Measurements from ENCODE around the gene MAPK8.

MAPK8 gene

DNA sequence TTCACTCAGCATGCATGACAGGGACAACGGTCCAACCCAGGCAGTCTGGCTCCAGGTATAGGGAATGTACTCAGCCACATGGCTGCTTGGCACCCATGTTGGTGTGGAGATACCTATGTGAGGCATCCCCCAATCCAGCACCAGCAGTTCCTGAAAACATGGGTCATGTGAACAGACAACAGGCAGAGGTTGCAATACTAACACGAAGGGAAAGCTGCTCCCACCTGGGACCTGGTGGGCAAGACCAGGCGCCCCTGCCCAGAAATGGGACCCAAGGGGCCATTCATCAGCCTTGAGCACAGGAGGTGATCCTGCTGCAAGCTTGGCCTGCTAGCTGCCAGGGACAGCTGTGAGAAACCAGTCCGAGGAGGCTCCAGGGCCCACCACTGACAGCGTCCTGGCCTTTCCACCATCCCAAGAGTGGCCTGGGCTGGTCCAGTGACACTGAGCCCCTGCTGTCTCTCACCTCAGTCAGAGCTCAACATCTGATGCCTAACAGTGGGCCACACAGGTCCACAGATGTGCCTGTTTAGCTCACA is 156.1 kb downstream of the MAPK8 start:
- TF ChIP-seq CEBPB (IDR thresholded peaks at IDR 0.05) (no peak), RAD21 (IDR thresholded peaks at IDR 0.05; ENCODE audit: low read depth) (no peak), YY1 (IDR thresholded peaks at IDR 0.05; ENCODE audit: low read depth) (no peak), EGR1 (IDR thresholded peaks at IDR 0.05) (no peak), EP300 (IDR thresholded peaks at IDR 0.05; ENCODE audit: borderline replicate concordance) (no peak)
- TF ChIP-seq, protein P1, sequence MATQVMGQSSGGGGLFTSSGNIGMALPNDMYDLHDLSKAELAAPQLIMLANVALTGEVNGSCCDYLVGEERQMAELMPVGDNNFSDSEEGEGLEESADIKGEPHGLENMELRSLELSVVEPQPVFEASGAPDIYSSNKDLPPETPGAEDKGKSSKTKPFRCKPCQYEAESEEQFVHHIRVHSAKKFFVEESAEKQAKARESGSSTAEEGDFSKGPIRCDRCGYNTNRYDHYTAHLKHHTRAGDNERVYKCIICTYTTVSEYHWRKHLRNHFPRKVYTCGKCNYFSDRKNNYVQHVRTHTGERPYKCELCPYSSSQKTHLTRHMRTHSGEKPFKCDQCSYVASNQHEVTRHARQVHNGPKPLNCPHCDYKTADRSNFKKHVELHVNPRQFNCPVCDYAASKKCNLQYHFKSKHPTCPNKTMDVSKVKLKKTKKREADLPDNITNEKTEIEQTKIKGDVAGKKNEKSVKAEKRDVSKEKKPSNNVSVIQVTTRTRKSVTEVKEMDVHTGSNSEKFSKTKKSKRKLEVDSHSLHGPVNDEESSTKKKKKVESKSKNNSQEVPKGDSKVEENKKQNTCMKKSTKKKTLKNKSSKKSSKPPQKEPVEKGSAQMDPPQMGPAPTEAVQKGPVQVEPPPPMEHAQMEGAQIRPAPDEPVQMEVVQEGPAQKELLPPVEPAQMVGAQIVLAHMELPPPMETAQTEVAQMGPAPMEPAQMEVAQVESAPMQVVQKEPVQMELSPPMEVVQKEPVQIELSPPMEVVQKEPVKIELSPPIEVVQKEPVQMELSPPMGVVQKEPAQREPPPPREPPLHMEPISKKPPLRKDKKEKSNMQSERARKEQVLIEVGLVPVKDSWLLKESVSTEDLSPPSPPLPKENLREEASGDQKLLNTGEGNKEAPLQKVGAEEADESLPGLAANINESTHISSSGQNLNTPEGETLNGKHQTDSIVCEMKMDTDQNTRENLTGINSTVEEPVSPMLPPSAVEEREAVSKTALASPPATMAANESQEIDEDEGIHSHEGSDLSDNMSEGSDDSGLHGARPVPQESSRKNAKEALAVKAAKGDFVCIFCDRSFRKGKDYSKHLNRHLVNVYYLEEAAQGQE (IDR thresholded peaks at IDR 0.05; ENCODE audit: low read depth), result no peak

DNA sequence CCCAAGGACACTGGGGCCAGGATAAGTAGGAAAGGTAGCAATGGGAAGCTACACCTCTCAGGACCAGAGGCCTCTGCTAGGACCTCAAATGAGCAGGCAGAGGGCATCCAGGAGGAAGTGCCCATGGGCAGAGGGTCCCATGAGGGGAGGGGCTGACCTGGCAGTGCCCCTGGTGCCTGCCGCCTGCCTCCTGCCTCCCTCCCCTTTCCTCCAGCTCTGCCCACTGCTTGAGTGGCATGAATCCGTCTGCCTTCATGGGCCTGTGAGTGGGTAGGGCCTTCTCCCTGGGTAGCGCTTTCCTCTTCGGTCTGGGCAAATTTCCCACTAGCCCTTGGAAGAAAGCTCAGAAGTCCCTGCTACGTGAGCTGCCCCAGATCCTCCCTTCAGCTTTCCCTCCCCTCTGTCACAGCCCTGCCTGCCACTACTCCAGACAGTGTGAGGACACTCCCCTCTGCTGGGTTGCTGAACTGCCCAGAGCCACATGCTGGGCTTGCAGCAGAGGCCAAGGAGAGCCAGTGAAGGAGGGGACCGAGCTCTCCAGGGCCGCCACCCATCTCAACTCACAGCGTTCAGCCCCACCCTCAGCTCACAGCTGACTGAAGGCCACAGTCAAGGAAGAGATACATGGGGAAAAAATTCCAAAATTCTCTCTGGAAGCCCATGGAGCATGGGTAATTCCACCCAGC is 157.0 kb downstream of the MAPK8 start:
- TF ChIP-seq ZBTB7A (IDR thresholded peaks at IDR 0.05; ENCODE audit: low read depth) (no peak), RAD21 (IDR thresholded peaks at IDR 0.05; ENCODE audit: low read depth) (peak; percentile 14; the same call in 1 of the 2 replicates), TAF1 (IDR thresholded peaks at IDR 0.05; ENCODE audit: low read depth) (no peak), EP300 (IDR thresholded peaks at IDR 0.05; ENCODE audit: borderline replicate concordance) (no peak)

DNA sequence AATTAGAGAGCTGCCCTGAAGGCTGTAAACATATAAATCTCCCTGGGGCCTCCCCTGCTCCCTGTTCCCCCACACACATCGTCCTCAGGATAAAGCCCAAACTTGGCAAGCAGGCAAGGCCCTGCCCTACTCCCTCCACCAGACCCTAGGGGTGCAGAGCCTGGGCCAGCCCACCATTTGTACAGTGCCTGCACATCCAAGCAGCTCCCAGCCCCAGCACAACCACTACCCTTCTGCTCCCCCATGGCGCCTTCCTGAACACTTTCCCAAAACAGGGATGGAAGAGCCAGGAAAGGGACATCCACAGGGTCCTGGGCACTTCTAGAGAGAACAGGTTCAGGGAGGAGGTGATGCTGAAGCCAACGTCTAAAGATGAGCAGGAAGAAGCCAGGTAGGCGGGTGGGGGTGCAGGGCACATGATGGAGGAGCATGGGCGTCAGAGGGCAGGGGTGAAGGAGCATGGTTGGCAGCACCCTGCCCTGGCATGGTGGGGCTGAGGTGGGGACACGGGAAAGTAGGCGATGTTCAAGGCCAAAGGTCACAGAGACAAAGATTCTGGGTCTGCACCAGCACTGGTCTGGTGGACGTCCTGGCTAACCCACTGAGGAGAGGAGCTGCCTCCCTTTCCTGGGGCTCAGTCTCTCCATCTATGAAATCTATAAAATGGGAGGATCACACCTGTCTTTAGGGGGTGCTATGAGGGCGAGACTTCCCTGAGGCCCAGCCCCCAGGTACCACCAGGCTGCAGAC is 157.8 kb downstream of the MAPK8 start:
- TF ChIP-seq EP300 (IDR thresholded peaks at IDR 0.05; ENCODE audit: borderline replicate concordance) (no peak), RAD21 (IDR thresholded peaks at IDR 0.05; ENCODE audit: low read depth) (no peak), YY1 (IDR thresholded peaks at IDR 0.05; ENCODE audit: low read depth) (no peak), TCF12 (IDR thresholded peaks at IDR 0.05; ENCODE audit: low read depth) (no peak)
- TF ChIP-seq, protein P2, sequence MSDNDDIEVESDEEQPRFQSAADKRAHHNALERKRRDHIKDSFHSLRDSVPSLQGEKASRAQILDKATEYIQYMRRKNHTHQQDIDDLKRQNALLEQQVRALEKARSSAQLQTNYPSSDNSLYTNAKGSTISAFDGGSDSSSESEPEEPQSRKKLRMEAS (IDR thresholded peaks at IDR 0.05), result no peak

DNA sequence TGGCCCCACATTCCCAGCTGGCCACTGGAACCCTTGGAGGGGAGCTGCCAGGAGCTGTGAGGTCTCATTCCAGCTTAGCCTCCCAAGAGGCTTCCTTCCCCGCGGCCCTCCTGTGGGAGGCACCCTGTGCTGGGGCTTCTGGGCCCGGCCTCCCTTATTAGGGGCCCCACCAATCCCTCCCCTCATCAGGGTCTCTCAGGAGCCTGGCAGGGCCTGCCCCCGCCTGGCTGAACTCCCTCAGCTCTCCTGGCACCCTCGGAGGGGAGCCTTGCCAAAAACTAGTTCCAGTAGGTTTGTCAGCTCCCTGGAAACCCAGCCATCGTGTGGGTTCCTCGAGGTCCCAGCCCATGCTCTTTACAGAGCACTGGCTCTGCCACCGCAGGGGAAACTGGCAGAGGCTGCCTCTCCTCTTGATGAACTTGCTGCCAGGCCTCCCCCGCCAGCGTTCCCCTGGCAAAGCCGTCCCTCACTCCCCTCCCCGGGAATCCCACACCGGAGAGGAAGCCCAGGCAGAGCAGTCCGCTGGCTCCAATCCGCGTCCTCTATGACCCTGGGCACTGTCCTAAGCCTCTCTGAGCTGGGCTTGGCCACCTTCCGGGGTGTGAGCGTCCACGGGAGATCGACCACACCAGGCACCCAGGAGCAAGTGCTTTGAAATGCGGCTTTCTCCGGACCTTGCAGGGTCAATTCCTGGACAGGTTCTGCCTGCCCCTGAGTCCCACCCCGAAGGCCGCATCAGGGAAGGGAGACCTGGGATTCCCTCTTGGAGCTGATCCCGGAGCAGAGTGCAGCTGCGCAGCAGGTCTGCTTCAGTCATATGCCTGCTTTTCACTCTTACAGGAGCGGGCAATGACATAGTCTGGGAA is 158.6 kb downstream of the MAPK8 start:
- TF ChIP-seq FOXM1 (IDR thresholded peaks at IDR 0.05; ENCODE audit: borderline replicate concordance, low read depth) (no peak), TCF12 (IDR thresholded peaks at IDR 0.05; ENCODE audit: low read depth) (no peak), YY1 (IDR thresholded peaks at IDR 0.05; ENCODE audit: low read depth) (no peak), RAD21 (IDR thresholded peaks at IDR 0.05; ENCODE audit: low read depth) (no peak), CREB1 (IDR thresholded peaks at IDR 0.05; ENCODE audit: low read depth) (no peak), CEBPB (IDR thresholded peaks at IDR 0.05) (no peak)
- TF ChIP-seq, protein P2 (IDR thresholded peaks at IDR 0.05), result no peak
- TF ChIP-seq, protein P1 (IDR thresholded peaks at IDR 0.05; ENCODE audit: low read depth), result no peak

DNA sequence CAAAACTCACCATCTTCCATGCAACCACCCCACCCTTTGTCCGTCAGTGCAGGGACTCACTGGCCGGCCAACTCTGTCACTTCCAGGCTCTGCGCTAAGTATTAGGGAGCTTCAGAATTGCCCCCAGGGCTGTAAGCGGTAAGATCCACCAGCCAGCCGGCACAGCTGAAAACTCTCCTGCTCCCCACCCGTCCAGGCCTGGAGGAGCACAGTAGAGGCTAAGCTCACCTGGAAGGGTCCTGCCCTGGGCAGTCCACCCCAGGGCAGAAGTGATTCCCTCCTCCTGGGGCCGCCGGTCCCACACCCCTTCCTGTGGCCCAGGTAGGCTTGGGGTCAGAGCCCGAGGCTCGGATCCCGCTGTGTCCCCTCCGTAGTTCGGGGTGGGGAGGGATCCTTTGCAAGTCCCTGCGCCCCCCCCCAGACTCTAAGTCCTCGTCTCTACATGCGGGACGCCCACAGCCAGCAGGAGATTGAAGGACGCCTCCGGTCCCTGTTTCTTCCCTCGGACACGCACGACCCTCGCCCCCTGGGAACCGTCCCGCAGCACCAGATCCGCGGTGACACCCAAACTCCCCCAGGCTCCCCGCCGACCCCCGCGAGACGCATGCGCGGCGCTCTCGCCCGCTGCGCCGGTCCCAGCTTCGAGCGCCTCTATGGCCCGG is 159.5 kb downstream of the MAPK8 start:
- TF ChIP-seq, protein P2 (IDR thresholded peaks at IDR 0.05), result no peak
- no peak for TF ChIP-seq EGR1 (IDR thresholded peaks at IDR 0.05)
- TF ChIP-seq, protein P3, sequence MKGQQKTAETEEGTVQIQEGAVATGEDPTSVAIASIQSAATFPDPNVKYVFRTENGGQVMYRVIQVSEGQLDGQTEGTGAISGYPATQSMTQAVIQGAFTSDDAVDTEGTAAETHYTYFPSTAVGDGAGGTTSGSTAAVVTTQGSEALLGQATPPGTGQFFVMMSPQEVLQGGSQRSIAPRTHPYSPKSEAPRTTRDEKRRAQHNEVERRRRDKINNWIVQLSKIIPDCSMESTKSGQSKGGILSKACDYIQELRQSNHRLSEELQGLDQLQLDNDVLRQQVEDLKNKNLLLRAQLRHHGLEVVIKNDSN (IDR thresholded peaks at IDR 0.05), result no peak
- no peak for TF ChIP-seq NFIC (IDR thresholded peaks at IDR 0.05)
- no peak for TF ChIP-seq EP300 (IDR thresholded peaks at IDR 0.05; ENCODE audit: borderline replicate concordance)
- no peak for TF ChIP-seq RAD21 (IDR thresholded peaks at IDR 0.05; ENCODE audit: low read depth)
- TF ChIP-seq YY1 (IDR thresholded peaks at IDR 0.05; ENCODE audit: low read depth), result no peak
- TF ChIP-seq CREB1 (IDR thresholded peaks at IDR 0.05; ENCODE audit: low read depth), result no peak
- TF ChIP-seq ZBTB7A (IDR thresholded peaks at IDR 0.05; ENCODE audit: low read depth), result no peak
- no peak for TF ChIP-seq TCF12 (IDR thresholded peaks at IDR 0.05; ENCODE audit: low read depth)
- TF ChIP-seq TEAD4 (IDR thresholded peaks at IDR 0.05), result no peak
- no peak for TF ChIP-seq CEBPB (IDR thresholded peaks at IDR 0.05)
- no peak for TF ChIP-seq FOXM1 (IDR thresholded peaks at IDR 0.05; ENCODE audit: borderline replicate concordance, low read depth)

All from Ishikawa (cell line).